Limb (tissue), 2 donors: ENCODE measurements around the gene SCFD2.

Experiments used
- DNase-seq, 2 donors: peaks; one replicate each; pipeline ENCODE4 v3.0.0-alpha.2; 2016; ENCODE audit errors: extremely low spot score in 2 of 2

The SCFD2 gene

GRCh38 chr4:52990706-52991105, 375.2 kb downstream of the SCFD2 start:
- no peak for DNase-seq

DNA sequence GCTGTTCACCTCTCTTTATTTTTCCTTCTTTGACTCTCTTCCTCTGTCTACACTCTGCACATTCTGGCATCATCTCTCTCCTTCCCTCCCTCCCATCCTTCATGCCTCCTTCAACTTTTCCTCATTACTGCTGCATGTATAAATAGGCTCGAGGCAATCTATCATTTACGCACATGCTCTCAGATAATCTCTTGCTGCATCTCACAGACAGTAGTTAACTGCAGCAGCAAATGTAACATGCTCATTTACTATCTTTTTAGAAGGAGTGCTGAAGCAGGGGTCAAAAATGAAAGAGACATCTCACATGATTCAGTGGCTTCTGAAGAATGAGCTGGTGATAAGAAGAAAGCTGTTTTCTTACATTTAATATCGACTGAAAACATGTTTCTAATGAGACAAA, 376.0 kb downstream of the SCFD2 start:
- no peak for DNase-seq

GRCh38 chr4:52987392-52988056, 378.3 kb downstream of the SCFD2 start:
- DNase-seq, result no peak

- no peak for DNase-seq
Measured at GRCh38 chr4:52984462-52984881, 381.4 kb downstream of the SCFD2 start.

DNA sequence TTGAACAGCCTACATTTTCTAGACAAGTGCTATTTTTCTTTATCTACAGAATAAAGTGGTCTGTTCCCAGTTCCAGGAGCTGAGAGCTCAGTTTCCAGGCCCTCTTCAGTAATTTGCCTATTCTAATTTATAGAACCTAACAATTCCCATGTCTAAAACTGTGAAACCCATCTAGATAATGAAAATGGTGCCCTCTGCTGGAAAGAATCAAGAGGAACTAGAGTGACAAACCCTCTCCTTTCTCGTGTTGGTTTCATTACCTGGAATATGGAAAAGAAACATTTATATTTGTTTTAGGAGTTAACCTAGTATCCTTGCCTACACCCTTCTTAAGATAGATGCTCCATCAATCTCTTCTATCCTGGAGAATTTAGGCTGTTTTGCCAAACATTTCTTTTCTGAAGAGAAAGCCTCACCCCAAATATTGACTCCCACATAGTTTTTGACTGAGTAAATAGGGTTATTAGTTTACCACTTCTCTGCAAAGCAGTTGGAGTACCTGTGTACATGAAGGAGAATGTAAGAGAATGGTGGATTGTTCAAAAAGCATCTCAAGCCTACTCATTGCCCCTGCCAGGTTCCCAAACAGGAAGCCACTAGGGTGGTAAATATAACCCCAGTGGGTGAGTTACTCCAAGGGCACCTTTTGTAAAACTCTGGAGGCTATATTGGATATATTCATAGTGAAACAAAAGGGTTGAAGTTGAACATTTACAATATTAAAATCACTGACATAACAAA, 382.1 kb downstream of the SCFD2 start:
- DNase-seq, result peak in 1 of 2 donors; percentile 66

- DNase-seq, result no peak
Measured at GRCh38 chr4:52982946-52983340, 382.9 kb downstream of the SCFD2 start.

DNA sequence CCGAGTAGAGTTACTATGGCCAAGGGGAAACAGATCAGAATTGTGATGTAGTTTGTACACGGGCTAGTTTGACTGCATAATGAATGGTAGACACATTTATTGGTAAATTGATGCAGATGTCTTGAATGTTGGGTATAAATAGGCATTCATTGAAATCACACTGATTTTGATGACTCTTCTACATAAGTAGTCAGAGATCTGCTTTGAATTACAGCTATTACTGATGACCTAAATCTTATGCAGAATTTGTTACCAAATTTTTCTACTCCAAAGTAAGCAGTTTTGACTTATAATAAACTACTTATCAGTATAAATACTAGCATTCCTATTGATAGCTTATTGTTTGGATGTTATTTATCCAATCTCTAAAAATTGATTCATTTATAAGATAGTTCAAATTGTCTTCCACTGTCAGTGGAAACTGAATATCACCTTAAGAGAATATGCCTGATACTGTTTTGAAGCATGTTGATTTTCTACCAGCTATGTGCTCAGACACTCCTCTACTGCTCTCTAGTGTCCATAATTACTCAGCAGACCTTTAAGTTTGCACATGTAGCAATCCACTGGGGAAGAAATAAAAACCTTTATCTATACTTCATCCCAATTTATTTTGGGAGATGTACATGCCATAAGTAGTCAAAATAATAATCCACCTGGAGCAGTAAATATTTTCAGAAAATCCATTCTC, 383.5 kb downstream of the SCFD2 start:
- DNase-seq, result peak in 1 of 2 donors; percentile 78

- no peak for DNase-seq
Measured at GRCh38 chr4:52979821-52980590, 385.9 kb downstream of the SCFD2 start.

DNA sequence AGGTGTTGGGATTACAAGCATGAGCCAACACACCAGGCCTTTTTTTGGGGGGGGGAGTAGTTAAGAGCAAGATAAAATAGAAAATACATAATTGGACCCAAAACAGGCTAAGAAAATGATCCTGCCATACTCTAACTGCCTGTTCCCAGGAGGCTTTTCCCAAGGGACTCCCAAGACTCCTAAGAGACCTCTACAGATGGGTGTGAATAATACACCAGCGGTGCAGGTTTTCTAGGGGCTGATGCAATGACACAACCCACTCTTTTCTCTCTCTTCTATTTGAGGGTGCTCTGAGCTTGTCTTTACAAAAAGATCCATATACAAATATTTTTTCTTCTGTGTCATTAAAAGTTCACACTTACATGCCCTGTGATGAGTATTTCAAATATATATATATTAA, 386.8 kb downstream of the SCFD2 start:
- DNase-seq, result no peak

GRCh38 chr4:52977252-52977651, 388.6 kb downstream of the SCFD2 start:
- no peak for DNase-seq

DNA sequence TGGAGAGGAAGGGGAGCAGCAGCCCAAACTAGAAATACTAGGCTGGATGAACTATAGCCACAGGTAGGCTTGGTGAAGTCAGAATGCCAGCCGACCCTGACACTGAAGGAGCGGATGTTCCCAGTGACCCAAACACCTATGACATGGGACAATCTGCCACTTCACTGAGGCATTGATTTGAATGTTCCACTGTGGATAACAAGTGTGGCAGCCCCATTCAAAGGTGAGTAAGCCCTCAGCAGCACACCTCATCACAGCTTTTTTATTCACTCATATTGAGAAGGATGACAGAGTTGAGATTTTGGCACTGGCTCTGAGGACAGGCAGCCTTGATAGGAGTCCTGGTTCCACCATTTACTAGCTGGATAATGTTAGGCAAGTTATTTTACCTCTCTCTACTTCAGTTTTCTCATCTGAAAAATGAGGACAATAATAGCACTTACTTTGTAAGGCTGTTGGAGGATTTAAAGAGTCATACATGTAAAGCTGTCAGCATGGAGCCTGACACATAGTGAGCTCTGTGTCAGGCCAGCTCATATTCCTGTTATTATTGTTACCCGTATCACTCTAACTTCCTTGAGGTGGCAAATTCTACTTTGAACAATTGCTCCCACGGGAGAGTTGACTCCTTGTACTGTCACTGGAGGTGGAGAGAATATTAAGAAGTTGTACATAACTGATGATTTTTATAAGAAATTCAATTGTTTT, 389.2 kb downstream of the SCFD2 start:
- no peak for DNase-seq

DNA sequence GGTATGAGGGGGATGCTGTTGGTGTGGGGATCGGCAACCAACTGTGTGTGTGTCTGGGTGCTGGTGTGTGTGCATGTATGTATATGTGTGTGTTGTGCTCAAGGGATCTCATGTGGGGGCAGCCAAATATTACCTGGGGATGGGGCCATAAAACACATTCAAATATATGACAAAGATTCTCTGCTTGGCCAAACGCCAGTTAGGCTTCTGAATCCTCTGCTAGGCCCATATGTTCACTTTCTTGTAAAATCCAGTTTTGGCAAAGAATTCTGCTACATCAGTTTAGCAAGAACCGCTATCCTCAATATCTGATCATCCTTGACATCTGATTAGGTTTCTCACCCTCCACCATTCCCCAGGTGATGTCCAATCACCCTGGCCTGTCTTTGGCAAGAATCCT, 397.2 kb downstream of the SCFD2 start:
- no peak for DNase-seq

DNA sequence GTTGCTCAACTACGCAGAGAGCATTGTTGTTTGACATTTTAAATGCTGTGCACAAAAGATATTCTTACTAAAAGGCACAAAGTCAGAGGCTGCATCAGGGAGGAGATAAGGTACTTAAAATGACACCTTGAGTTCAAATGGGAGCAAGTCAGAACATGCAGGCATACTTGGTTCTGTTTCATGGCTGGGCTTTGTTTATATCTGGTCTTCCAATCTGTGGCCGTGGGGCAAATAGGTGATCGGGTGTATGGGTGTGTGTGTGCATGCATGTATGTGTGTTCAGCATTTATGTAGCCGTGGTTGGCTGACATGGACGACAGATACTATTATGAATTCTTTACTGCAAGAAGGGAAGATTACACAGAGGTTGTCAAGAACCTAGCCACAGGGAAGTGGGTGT, 397.6 kb downstream of the SCFD2 start:
- DNase-seq, result no peak

- no peak for DNase-seq
Measured at GRCh38 chr4:52966781-52967180, 399.1 kb downstream of the SCFD2 start.

DNA sequence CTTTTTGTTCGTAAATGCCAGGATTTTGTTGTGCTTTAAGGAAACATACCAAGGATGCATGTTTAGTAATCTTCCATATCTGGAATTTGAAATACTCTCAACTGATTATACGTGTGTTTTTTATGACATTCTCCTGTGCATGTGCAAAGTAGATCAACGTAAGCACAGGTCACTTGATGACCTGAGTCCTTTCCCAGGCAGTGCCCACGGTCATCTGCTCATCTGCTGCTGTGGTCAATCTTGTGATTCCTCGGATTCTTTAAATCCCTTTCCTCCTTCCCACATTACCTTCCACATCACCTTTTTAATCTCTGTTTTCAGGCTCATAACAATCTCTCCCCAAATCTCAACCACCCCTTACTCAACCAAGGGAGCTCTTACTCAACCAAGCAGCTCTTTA, 399.7 kb downstream of the SCFD2 start:
- DNase-seq, result no peak

GRCh38 chr4:52964561-52965101, 401.2 kb downstream of the SCFD2 start:
- no peak for DNase-seq

- DNase-seq, result no peak
Measured at GRCh38 chr4:52964011-52964410, 401.9 kb downstream of the SCFD2 start.

GRCh38 chr4:52962721-52963120, 403.1 kb downstream of the SCFD2 start:
- DNase-seq, result no peak

- no peak for DNase-seq
Measured at GRCh38 chr4:52961666-52962412, 404.0 kb downstream of the SCFD2 start.

DNA sequence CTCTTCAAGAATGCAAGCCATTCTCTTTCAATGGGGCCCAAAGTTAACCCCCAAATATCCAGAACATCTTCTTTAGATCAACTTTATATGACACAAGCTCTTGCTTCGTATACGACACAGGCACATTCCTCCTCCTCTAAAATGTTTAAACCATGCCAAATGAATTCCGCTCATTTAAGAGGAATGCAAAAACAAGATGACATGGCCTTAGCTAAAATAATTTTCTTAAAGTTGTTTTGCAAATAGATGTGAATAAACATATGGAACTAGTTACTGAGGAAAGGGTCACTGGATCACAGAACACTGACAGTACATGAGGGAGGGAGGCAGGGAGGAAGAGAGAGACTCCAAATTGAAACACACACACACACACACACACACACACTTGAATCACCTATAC, 406.3 kb downstream of the SCFD2 start:
- DNase-seq, result peak in 1 of 2 donors; percentile 47
